ENCODE results near the gene RBM42.
"Not testable (repeated sequence)": the region's sequence is repeated elsewhere in the genome, so short reads cannot be mapped to it uniquely, and the experiment has no call there.

RBM42 gene

GRCh38 chr19:35654828-35655227 lies 26.0 kb downstream of the RBM42 start:
- DNase-seq: not testable (repeated sequence)

DNA sequence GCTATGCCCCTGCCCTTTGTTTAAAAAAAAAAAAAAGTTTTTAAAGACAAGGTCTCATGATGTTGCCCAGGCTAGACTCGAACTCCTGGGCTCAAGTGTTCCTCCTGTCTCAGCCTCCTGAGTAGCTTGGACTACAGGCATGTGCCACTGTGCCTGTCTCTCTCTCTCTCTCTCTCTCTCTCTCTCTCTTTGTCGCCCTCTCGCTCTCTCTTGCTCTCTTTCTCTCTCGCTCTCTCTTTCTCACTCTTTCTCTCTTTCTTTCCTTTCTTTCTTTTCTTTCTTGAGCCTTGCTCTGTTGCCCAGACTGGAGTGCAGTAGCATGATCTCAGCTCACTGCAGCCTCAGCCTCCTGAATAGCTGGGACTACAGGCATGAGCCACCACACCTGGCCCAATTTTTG lies 26.8 kb downstream of the RBM42 start:
- no peak for DNase-seq

- DNase-seq: no peak
These were observed 27.9 kb downstream of the RBM42 start for GRCh38 chr19:35656700-35657099.

GRCh38 chr19:35657904-35658700 lies 29.3 kb downstream of the RBM42 start:
- DNase-seq: no peak

DNA sequence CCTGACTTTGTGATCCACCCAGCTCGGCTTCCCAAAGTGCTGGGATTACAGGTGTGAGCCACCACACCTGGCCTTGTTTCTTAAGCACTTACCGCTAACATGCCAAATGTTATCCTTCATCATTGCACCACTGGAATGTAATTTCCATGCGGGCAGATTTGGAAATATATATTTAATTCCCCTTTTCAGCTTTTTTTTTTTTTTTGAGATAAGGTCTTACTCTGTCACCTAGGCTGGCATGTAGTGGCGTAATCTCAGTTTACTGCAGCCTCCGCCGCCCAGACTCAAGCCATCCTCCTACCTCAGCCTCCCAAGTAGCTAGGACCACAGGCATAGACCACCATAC lies 33.1 kb downstream of the RBM42 start:
- no peak for DNase-seq

DNA sequence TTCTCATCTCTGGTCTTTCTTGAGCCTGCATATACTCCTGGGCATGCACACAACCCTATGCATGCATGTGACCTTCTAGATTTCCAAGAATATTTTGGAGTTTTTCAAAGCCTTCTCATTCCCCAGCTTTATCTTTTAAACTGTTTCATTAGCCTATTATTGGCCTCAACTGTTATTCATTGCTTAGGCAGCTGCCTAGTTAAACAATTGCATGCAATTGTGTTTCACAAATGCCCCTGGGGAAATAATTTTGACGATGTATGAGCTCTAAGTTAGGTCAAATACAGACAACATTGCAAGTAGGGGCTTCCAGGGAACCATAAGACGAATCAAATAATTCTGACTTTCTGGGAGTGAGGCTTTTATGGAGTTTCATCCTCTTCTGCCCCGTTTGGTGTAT lies 35.1 kb downstream of the RBM42 start:
- no peak for DNase-seq

GRCh38 chr19:35665157-35665556 lies 36.3 kb downstream of the RBM42 start:
- no peak for DNase-seq

DNA sequence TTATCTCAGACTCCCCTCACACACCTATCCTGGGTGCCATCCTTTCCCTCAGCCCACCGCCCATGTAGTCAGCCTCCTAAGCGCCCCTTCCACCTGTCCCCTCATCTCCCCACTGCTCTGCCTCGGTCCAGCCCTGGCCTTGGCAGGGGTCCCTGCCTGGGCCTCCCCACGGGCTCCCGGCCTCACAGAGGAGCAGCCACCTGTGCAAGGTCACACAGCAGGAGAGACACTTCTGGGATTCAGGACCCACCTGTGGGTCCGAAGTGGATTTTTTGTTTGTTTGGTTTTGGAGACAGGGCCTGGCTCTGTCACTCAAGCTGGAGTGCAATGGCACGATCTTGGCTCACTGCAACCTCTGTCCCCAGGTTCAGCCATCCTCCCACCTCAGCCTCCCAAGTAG lies 36.8 kb downstream of the RBM42 start:
- no peak for DNase-seq

- no peak for DNase-seq
These were observed 37.5 kb downstream of the RBM42 start, which contains the start of gene UPK1A for GRCh38 chr19:35666251-35666913. Gene UPK1A (plus strand): TSS chr19:35666517. CDS start chr19:35666813, 296 bp downstream.

DNA sequence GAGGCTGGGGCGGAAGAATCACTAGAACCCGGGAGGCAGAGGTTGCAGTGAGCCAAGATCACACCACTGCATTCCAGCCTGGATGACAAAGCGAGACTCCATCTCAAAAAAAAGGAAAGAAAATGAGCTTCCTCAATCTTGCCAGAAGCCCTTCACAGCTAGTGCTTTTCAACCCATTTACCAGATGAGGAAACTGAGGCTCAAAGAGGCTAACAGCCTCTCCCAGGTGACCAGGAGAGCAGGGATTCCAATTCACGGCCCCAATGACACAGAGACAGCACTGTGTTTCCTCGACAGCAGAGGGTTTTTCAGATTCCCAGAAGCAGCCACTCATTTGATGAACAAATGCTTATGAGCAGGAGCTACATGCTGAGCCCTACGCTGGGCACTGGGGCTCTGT lies 40.7 kb downstream of the RBM42 start:
- DNase-seq: no peak

DNA sequence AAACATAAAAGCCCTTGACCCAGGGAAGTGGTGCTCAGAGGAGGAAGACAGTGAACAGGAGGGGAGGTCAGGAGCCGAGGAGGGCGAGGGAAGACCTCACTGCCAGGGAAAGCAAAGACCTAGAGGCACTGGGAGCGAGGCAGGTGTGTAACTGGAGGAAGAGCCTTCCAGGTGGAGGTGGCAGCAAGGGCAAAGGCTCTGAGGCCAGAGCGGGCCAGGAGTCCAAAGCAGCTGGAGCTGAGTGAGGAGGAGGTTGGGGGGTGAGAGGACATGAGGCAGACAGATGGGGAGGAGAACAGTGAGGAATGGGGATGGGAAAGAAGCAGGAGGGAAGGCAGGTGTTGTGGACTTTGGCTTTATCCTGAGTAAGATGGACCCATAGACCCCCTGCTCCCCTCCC lies 41.1 kb downstream of the RBM42 start:
- no peak for DNase-seq

DNA sequence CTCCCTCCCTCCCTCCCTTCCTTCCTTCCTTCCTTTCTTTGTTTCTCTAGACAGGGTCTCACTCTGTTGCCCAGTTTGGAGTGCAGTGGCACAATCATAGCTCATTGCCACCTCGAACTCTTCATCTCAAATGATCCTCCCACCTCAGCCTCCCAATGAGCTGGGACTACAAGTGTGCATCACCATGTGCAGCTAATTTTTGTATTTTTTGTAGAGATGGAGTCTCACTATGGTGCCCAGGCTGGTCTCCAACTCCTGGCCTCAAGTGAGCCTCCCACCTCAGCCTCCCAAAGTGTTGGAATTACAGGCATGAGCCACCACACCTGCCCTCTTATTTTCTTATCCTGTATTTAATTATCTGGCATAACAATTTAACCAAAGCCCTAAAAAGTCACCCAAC lies 41.9 kb downstream of the RBM42 start:
- no peak for DNase-seq

- DNase-seq: no peak
These were observed 43.0 kb downstream of the RBM42 start for GRCh38 chr19:35671818-35672217.

DNA sequence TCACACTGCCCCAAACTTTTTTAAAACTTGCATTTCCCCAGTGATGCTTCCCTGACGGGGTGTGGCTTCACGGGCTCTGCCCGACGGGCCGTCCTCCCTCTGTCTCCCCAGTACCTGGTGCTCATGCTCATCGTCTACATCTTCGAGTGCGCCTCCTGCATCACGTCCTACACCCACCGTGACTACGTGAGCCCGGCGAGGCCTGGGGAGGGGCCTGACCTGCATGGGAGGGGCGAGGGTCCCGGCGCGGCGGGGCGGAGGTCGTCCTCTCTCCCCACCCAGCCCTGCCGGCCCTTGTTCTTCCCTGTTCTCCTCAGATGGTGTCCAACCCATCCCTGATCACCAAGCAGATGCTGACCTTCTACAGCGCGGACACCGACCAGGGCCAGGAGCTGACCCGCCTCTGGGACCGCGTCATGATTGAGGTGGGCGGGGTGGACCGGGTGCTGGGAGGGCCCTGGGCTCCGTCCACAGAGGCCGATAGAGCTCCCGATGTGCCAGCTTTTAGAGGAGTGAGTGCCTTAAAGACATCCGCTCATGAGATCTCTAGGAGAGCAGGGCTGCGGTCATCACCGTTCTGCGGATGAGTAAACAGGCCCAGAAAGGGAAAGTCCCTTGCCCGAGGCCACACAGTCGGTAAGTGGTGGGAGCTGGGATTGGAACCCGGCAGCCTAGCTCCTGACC lies 44.4 kb downstream of the RBM42 start:
- DNase-seq: no peak

- no peak for DNase-seq
These were observed 46.8 kb downstream of the RBM42 start for GRCh38 chr19:35675589-35676140.

Data from cerebellar nuclear complex (tissue), 1 donor.